Lung (tissue), 12 donors: Measurements from ENCODE around the gene CAPNS1. TPM values are rescaled to one million over a fixed set of nuclear protein-coding genes. Genes with fewer than 3 reads are reported as not detected.

Experiments
- ATAC-seq: fragments of 200-7000 bp; cut with Tn5 transposase; one replicate; pipeline ENCODE4 v1.9.1; 2020; ENCODE audit warnings: moderate number of reproducible peaks; ENCODE audit not compliant: insufficient read depth, low FRiP score
- DNase-seq, 3 donors: peaks; one replicate each; pipeline ENCODE4 v3.0.0-alpha.2; 2013 to 2017
- H3K27ac ChIP-seq, 2 donors: one replicate each; pipeline ENCODE4 v1.5.1; 2013; ENCODE audit warnings: mild to moderate bottlenecking in 2 of 2, moderate library complexity in 2 of 2, control low read depth in 1 of 2, inconsistent platforms in 1 of 2, low read depth in 1 of 2, low read length in 1 of 2
- H3K27me3 ChIP-seq, 3 donors: one replicate each; pipeline ENCODE4 v1.5.1; 2013; ENCODE audit warnings: low read length in 2 of 3; ENCODE audit not compliant: control insufficient read depth in 3 of 3, insufficient read depth in 3 of 3
- H3K36me3 ChIP-seq, 4 donors: one replicate each; pipeline ENCODE4 v1.5.1; 2013; ENCODE audit warnings: low read length in 4 of 4, mild to moderate bottlenecking in 1 of 4, moderate library complexity in 1 of 4; ENCODE audit not compliant: control insufficient read depth in 4 of 4, insufficient read depth in 4 of 4
- H3K4me1 ChIP-seq, 5 donors: one replicate each; pipeline ENCODE4 v1.5.1; 2013; ENCODE audit warnings: low read length in 5 of 5, mild to moderate bottlenecking in 2 of 5, moderate library complexity in 1 of 5; ENCODE audit not compliant: control insufficient read depth in 5 of 5, insufficient read depth in 5 of 5
- H3K4me3 ChIP-seq: one replicate; pipeline ENCODE4 v1.5.1; 2013; ENCODE audit warnings: mild to moderate bottlenecking, control low read depth, moderate library complexity
- H3K9ac ChIP-seq, 2 donors: one replicate each; pipeline ENCODE4 v1.5.1; 2013; ENCODE audit warnings: low read length in 2 of 2, control low read depth in 1 of 2; ENCODE audit not compliant: insufficient read depth in 1 of 2
- H3K9me3 ChIP-seq, 4 donors: one replicate each; pipeline ENCODE4 v1.5.1; 2013; ENCODE audit warnings: low read length in 3 of 4, mild to moderate bottlenecking in 1 of 4, moderate library complexity in 1 of 4; ENCODE audit not compliant: control insufficient read depth in 4 of 4, insufficient read depth in 3 of 4
- CTCF ChIP-seq: IDR thresholded peaks from 2 replicates; pipeline ENCODE4 v1.5.1; 2012; ENCODE audit warnings: mild to moderate bottlenecking; ENCODE audit errors: control extremely low read depth, extremely low read depth
- WGBS, 2 donors: extraction: QIAGEN DNeasy Blood & Tissue Kit; methylation state at CpG; one replicate each; pipeline ENCODE4 v1.1.7; 2013; 5-methylcytosine and 5-hydroxymethylcytosine counted together
- polyA plus RNA-seq, 2 donors: library from polyadenylated mRNA; stranded (reverse); fragments of 200-250 nt; gene quantifications; one replicate each; pipeline ENCODE4 v1.2.1, GENCODE V29; 2013
- total RNA-seq, 2 donors: library from RNA; depleted of rRNA in 1 of 2; stranded (reverse); fragments of >200 nt in 1 of 2; gene quantifications; one replicate each; pipeline ENCODE4 v1.2.1, GENCODE V29; 2014 to 2021
- donor health status: control.
- donor health status: control.
- donor health status: Bipolar disorder and iron deficiency.
- donor health status: healthy.
- donor health status: DM: yes; HTN: yes; CAD: no.

CAPNS1 gene
- total and polyA plus RNA-seq, 4 donors, result 201 to 743 (median 671) TPM

- H3K4me1 ChIP-seq, result peaks cover 0 to 15% (median 9%) of the 10 kb centered on the region in 5 donors
- peak overlapping the region in 1 of 2 donors; percentile 92 for H3K9ac ChIP-seq
- DNase-seq, result no peak
- H3K36me3 ChIP-seq, result peaks cover 0 to 31% (median 14%) of the 10 kb centered on the region in 4 donors
- ATAC-seq, result no peak
- H3K27me3 ChIP-seq, result no peaks in the 10 kb centered on the region
- H3K4me3 ChIP-seq, result no peak overlapping the region
- H3K27ac ChIP-seq, result peak overlapping the region; percentile 84 to 99
- 93 to 96% methylated on average over 10 of the region's 10 CpGs for WGBS, 2 donors
- H3K9me3 ChIP-seq, result no peaks in the 10 kb centered on the region
- TF ChIP-seq CTCF, result no peak
These were observed 13.3 kb downstream of the CAPNS1 start for GRCh38 chr19:36153126-36153525.

GRCh38 chr19:36160821-36161596 lies 21.1 kb downstream of the CAPNS1 start:
- no peak for ATAC-seq
- no peak overlapping the region for H3K9ac ChIP-seq
- H3K27me3 ChIP-seq, result no peaks in the 10 kb centered on the region
- H3K36me3 ChIP-seq, result peaks cover 0 to 4% (median 4%) of the 10 kb centered on the region in 4 donors
- DNase-seq, result no peak
- 84% methylated on average over 7 of the region's 7 CpGs for WGBS, 2 donors
- peaks cover 0 to 5% (median 0%) of the 10 kb centered on the region in 5 donors for H3K4me1 ChIP-seq
- TF ChIP-seq CTCF, result no peak
- no peak overlapping the region for H3K4me3 ChIP-seq
- no peaks in the 10 kb centered on the region for H3K9me3 ChIP-seq
- H3K27ac ChIP-seq, result peak overlapping the region in 1 of 2 donors; percentile 64

- H3K9ac ChIP-seq, result no peak overlapping the region
- no peaks in the 10 kb centered on the region for H3K9me3 ChIP-seq
- no peak overlapping the region for H3K4me3 ChIP-seq
- peaks cover 0 to 4% (median 4%) of the 10 kb centered on the region in 4 donors for H3K36me3 ChIP-seq
- peaks cover 0 to 6% (median 0%) of the 10 kb centered on the region in 5 donors for H3K4me1 ChIP-seq
- ATAC-seq (no peak), DNase-seq (no peak)
- TF ChIP-seq CTCF, result no peak
- no peaks in the 10 kb centered on the region for H3K27me3 ChIP-seq
- no peak overlapping the region for H3K27ac ChIP-seq
- WGBS, 2 donors, result 93 to 99% methylated on average over 12 of the region's 12 CpGs
These were observed 23.9 kb downstream of the CAPNS1 start for GRCh38 chr19:36163813-36164212.
